HepG2 (cell line): ENCODE data around the gene ZNF492. TPM values are rescaled to one million over a fixed set of nuclear protein-coding genes. Genes with fewer than 3 reads are reported as not detected.

ENCODE experiments used
- ATAC-seq: fragments of 200-7000 bp; cut with Tn5 transposase; 3 replicates; pipeline ENCODE4 v1.9.1; 2020; ENCODE audit warnings: mild to moderate bottlenecking, moderate library complexity
- BruUV-seq: library from RNA; stranded (reverse); fragments of 400-500 nt; replicated peaks from 2 replicates; lab custom pipeline; 2021; lab: Mats Ljungman, UMichigan
- CTCF ChIA-PET: fragments of 300-600 bp; formaldehyde crosslinking; extraction: SDS; loops from one replicate; lab custom pipeline; 2021; ENCODE audit warnings: low total read pairs, inconsistent platforms, low intra/inter-chr PET ratio; lab: Yijun Ruan, JAX
- POLR2A ChIA-PET: fragments of 350-600 bp; sonication (Branson Sonifier 250); formaldehyde crosslinking; loops from one replicate; lab custom pipeline; 2020; ENCODE audit warnings: antibody characterized with exemption, inconsistent platforms; lab: Yijun Ruan, JAX
- DNase-seq: peaks from one replicate; pipeline ENCODE4 v3.0.0-alpha.2; 2015; ENCODE audit warnings: low spot score
- FAIRE-seq: peaks from 3 replicates; lab custom pipeline; 2011; peaks lifted over from hg19 to GRCh38; lab: Jason Lieb, UNC
- H2AFZ ChIP-seq: one replicate; pipeline ENCODE4 v1.6.1; 2011; ENCODE audit warnings: low read length, inconsistent platforms
- H3K27ac ChIP-seq: fragments of 300-600 bp; 3 replicates; pipeline ENCODE4 v1.8.0; 2011; ENCODE audit warnings: mixed run types, mild to moderate bottlenecking, mixed read lengths, low read length, inconsistent platforms; ENCODE audit not compliant: insufficient read depth; ENCODE audit errors: extremely low read length
- H3K27me3 ChIP-seq, 2 experiments: fragments of 200-600 bp in 1 of 2; 2 replicates in 1 of 2; 3 replicates in 1 of 2; pipeline versions ENCODE4 v1.6.0 to v1.8.0; 2011; ENCODE audit warnings: low read length in 2 of 2, mild to moderate bottlenecking in 2 of 2, moderate library complexity in 2 of 2, inconsistent platforms in 1 of 2; ENCODE audit not compliant: insufficient read depth in 2 of 2, control insufficient read depth in 1 of 2
- H3K36me3 ChIP-seq, 2 experiments: fragments of 200-600 bp in 1 of 2; replicated peaks in 1 of 2; 2 replicates in 1 of 2; 3 replicates in 1 of 2; pipeline versions ENCODE4 v1.5.1 to v1.8.0; 2011; ENCODE audit warnings: low read length in 2 of 2, inconsistent platforms in 1 of 2; ENCODE audit not compliant: insufficient read depth in 2 of 2, control insufficient read depth in 1 of 2
- H3K4me1 ChIP-seq: 2 replicates; pipeline ENCODE4 v1.5.1; 2012; ENCODE audit warnings: low read length, inconsistent platforms; ENCODE audit not compliant: insufficient read depth
- H3K4me2 ChIP-seq: 2 replicates; pipeline ENCODE4 v1.6.0; 2011; ENCODE audit warnings: low read depth, low read length, inconsistent platforms
- H3K4me3 ChIP-seq, 3 experiments: fragments of 200-600 bp in 1 of 3; sonication (generic), shearing (Covaris generic) in 1 of 3; replicated peaks in 1 of 3; 2 replicates each; pipeline ENCODE4 v1.5.1; 2011 to 2016; ENCODE audit warnings: low read length in 3 of 3, inconsistent platforms in 2 of 3, low read depth in 2 of 3, mild to moderate bottlenecking in 2 of 3, control low read depth in 1 of 3, mixed read lengths in 1 of 3; ENCODE audit not compliant: insufficient read depth in 1 of 3
- H3K79me2 ChIP-seq: one replicate; pipeline ENCODE4 v1.6.1; 2011; ENCODE audit warnings: low read length, inconsistent platforms; ENCODE audit not compliant: insufficient read depth
- H3K9ac ChIP-seq: 2 replicates; pipeline ENCODE4 v1.6.0; 2011; ENCODE audit warnings: mild to moderate bottlenecking, low read depth, low read length, inconsistent platforms; ENCODE audit not compliant: insufficient read depth
- H3K9me3 ChIP-seq: 2 replicates; pipeline ENCODE4 v1.5.1; 2012; ENCODE audit warnings: mild to moderate bottlenecking, low read length
- H4K20me1 ChIP-seq: 2 replicates; pipeline ENCODE4 v1.6.0; 2011; ENCODE audit warnings: inconsistent platforms, mild to moderate bottlenecking, low read length, moderate library complexity; ENCODE audit not compliant: insufficient read depth
- AKAP8 ChIP-seq: sonication (generic); formaldehyde crosslinking; IDR thresholded peaks from 2 replicates; pipeline ENCODE4 v1.5.1; 2020; ENCODE audit warnings: mild to moderate bottlenecking, missing genetic modification reagents
- BORCS8-MEF2B ChIP-seq: sonication (generic); formaldehyde crosslinking; IDR thresholded peaks from 2 replicates; pipeline ENCODE4 v1.8.0; 2022; ENCODE audit warnings: mild to moderate bottlenecking, missing genetic modification reagents
- GPN1 ChIP-seq: sonication (generic); formaldehyde crosslinking; IDR thresholded peaks from 2 replicates; pipeline ENCODE4 v1.5.1; 2020; ENCODE audit warnings: missing genetic modification reagents, borderline replicate concordance
- HINFP ChIP-seq: sonication (generic); formaldehyde crosslinking; IDR thresholded peaks from 2 replicates; pipeline ENCODE4 v1.4.0; 2020; ENCODE audit warnings: low read depth, mild to moderate bottlenecking, missing genetic modification reagents
- HOMEZ ChIP-seq: IDR thresholded peaks from 2 replicates; pipeline ENCODE4 v1.6.1; 2016; ENCODE audit warnings: low read depth
- ISL2 ChIP-seq: sonication (generic); formaldehyde crosslinking; IDR thresholded peaks from 2 replicates; pipeline ENCODE4 v1.5.0; 2020; ENCODE audit warnings: missing genetic modification reagents
- JUND ChIP-seq: sonication (generic); formaldehyde crosslinking; IDR thresholded peaks from 2 replicates; pipeline ENCODE4 v1.8.0; 2022; ENCODE audit warnings: mild to moderate bottlenecking, missing genetic modification reagents
- NFAT5 ChIP-seq: sonication (generic); formaldehyde crosslinking; IDR thresholded peaks from 2 replicates; pipeline ENCODE4 v1.4.0; 2020; ENCODE audit warnings: missing genetic modification reagents
- TFDP2 ChIP-seq: sonication (generic); formaldehyde crosslinking; IDR thresholded peaks from 2 replicates; pipeline ENCODE4 v1.4.0; 2020; ENCODE audit warnings: missing genetic modification reagents
- TOPORS ChIP-seq: sonication (generic); formaldehyde crosslinking; IDR thresholded peaks from 2 replicates; pipeline ENCODE4 v1.8.0; 2023; ENCODE audit warnings: mild to moderate bottlenecking, missing genetic modification reagents
- ZNF136 ChIP-seq: sonication (generic); formaldehyde crosslinking; IDR thresholded peaks from 2 replicates; pipeline ENCODE4 v1.8.1; 2022; ENCODE audit warnings: low read depth, mild to moderate bottlenecking, moderate library complexity, missing genetic modification reagents
- ZNF3 ChIP-seq: IDR thresholded peaks from 2 replicates; pipeline ENCODE4 v1.7.0; 2017; ENCODE audit warnings: inconsistent platforms
- ZNF501 ChIP-seq: sonication (generic); formaldehyde crosslinking; IDR thresholded peaks from 2 replicates; pipeline ENCODE4 v1.5.1; 2020; ENCODE audit warnings: mild to moderate bottlenecking, moderate library complexity, missing genetic modification reagents
- ZSCAN29 ChIP-seq: sonication (generic); formaldehyde crosslinking; conservative IDR thresholded peaks from 2 replicates; pipeline ENCODE4 v1.4.0; 2020; ENCODE audit warnings: mild to moderate bottlenecking, missing genetic modification reagents
- WGBS: methylation state at CpG from one replicate; pipeline ENCODE4 v1.1.6; 2017; ENCODE audit warnings: low lambda C conversion rate; 5-methylcytosine and 5-hydroxymethylcytosine counted together
- in situ Hi-C: cut with HindIII; loops from 2 replicates; pipeline ENCODE4 v1.10.0; 2017; ENCODE audit warnings: low pct_unique_long_range_greater_than_20kb; ENCODE audit not compliant: extremely low pct_ligation_motif_present
- intact Hi-C: fragments of 100-400 bp; cut with micrococcal nuclease; formaldehyde crosslinking; loops from one replicate; pipeline ENCODE4 v1.10.0; 2022; ENCODE audit not compliant: unreplicated experiment
- polyA plus RNA-seq, 8 experiments: library from polyadenylated mRNA; depleted of rRNA in 3 of 8; stranded (reverse) in 7 of 8; unstranded in 1 of 8; fragments of >200 nt; fragmentation: Illumina TruSeq in 4 of 8; extraction: Trizol in 4 of 8; gene quantifications; 2 replicates each; pipeline versions ENCODE4 v1.2.1 to v1.2.3, GENCODE V29; 2011 to 2016; ENCODE audit warnings: low read depth in 4 of 8, missing spikeins in 1 of 8, mixed read lengths in 1 of 8; ENCODE audit not compliant: insufficient read depth in 1 of 8
- total RNA-seq, 5 experiments: library from RNA; depleted of rRNA; stranded (reverse); fragments of >200 nt; fragmentation: Illumina TruSeq; extraction: Trizol; gene quantifications; 2 replicates each; pipeline ENCODE4 v1.2.3, GENCODE V29; 2016; ENCODE audit warnings: low read depth in 1 of 5

The ZNF492 gene
- total and polyA plus RNA-seq, 2 of the 13 experiments (the other 11 are each of a cell fraction or from before 2014, with no cell fraction given): not detected

DNA sequence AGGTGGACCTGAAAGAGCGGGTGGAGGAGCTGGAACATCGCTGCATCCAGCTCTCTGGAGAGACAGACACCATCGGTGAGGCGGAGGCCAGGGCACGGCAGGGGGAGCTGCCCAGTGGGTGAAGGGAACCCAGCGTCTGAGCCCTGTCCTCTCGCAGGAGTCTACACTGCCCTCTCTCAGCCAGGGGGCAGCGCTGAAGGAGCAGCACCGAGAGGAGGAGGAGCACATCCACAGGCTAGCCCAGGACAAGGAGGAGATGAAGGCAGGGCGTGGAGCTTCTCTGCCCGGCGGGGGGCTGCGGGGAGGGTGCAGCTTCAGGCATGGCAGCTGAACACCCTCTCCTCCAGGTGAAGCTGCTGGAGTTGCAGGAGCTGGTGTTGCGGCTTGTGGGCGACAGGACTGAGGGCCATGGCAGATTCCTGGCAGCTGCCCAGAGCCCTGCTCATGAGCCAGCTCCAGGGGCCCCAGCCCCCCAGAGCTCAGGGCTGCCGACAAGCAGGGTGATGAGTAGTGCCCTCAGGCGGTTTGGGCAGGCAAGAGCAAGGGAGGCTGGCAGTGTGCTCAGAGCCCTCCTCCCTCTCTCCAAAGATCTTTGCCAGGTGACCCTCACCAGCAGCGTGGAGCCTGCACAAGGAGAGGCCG, 31.4 kb upstream of the ZNF492 start:
- H3K9ac ChIP-seq: no peak overlapping the region
- no peak for TF ChIP-seq TOPORS
- no peak for TF ChIP-seq JUND (CRISPR knock-in tag)
- no peak for TF ChIP-seq TFDP2
- no peak for TF ChIP-seq NFAT5 (CRISPR knock-in tag)
- TF ChIP-seq BORCS8-MEF2B (CRISPR knock-in tag): no peak
- TF ChIP-seq GPN1 (CRISPR knock-in tag): no peak
- no peak for TF ChIP-seq ZNF3
- TF ChIP-seq ZNF501 (CRISPR knock-in tag): no peak
- no peak for TF ChIP-seq ZSCAN29 (CRISPR knock-in tag)
- no peak for TF ChIP-seq HOMEZ (CRISPR knock-in tag)
- no peak for TF ChIP-seq ISL2 (CRISPR knock-in tag)
- TF ChIP-seq HINFP (CRISPR knock-in tag): no peak
- no peak for TF ChIP-seq AKAP8 (CRISPR knock-in tag)
- TF ChIP-seq ZNF136 (CRISPR knock-in tag): no peak
- BruUV-seq: no TSS peak
- no peak overlapping the region for H3K4me2 ChIP-seq
- no peak for DNase-seq
- ChIA-PET POLR2A (no interaction called here), CTCF (no interaction called here)
- H2AFZ ChIP-seq: no peak overlapping the region
- no peaks in the 10 kb centered on the region for H4K20me1 ChIP-seq
- in situ Hi-C loops (no loop called here), intact Hi-C loops (no loop called here)
- no peaks in the 10 kb centered on the region for H3K27me3 ChIP-seq
- no peaks in the 10 kb centered on the region for H3K4me1 ChIP-seq
- H3K9me3 ChIP-seq: peaks cover 96% of the 10 kb centered on the region
- no peak overlapping the region for H3K27ac ChIP-seq
- H3K36me3 ChIP-seq: no peaks in the 10 kb centered on the region
- 42% methylated on average over 9 of the region's 19 CpGs for WGBS
- no peaks in the 10 kb centered on the region for H3K79me2 ChIP-seq
- no peak for FAIRE-seq
- no peak overlapping the region for H3K4me3 ChIP-seq
- ATAC-seq: no peak
